GF-D8 (cell line): ENCODE measurements around the gene OCA2.

ENCODE experiments used
- DNase-seq: peaks from one replicate; lab custom pipeline; 2025; lab: John Stamatoyannopoulos, UW

Gene OCA2

GRCh38 chr15:28079313-28079969 lies 19.7 kb downstream of the OCA2 start:
- DNase-seq: no peak

GRCh38 chr15:28078191-28078719 lies 20.9 kb downstream of the OCA2 start:
- no peak for DNase-seq

- DNase-seq: no peak
Observed at GRCh38 chr15:28075573-28075972, 23.5 kb downstream of the OCA2 start.

GRCh38 chr15:28068930-28069329 lies 30.2 kb downstream of the OCA2 start:
- no peak for DNase-seq

DNA sequence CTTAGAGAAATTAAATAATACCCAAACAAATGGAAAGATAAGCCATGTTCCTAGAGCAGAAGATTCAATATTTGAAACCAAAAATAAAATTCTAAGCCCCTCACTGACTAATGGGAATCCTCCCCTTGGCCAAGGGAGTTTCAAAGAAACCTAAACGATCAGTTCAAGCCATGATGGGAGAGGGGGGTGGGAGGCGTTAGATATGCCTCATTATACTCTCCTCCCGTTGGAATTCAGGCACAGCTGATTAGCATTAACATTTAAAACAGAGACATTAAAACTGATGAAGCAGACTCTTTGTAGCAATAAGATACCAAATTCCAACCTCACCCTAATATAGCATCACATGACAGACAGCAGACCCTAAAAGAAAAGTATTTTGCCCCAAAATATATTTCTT lies 32.9 kb downstream of the OCA2 start:
- no peak for DNase-seq

GRCh38 chr15:28060005-28060404 lies 39.1 kb downstream of the OCA2 start:
- DNase-seq: no peak

- no peak for DNase-seq
Observed at GRCh38 chr15:28058082-28058481, 41.0 kb downstream of the OCA2 start.

DNA sequence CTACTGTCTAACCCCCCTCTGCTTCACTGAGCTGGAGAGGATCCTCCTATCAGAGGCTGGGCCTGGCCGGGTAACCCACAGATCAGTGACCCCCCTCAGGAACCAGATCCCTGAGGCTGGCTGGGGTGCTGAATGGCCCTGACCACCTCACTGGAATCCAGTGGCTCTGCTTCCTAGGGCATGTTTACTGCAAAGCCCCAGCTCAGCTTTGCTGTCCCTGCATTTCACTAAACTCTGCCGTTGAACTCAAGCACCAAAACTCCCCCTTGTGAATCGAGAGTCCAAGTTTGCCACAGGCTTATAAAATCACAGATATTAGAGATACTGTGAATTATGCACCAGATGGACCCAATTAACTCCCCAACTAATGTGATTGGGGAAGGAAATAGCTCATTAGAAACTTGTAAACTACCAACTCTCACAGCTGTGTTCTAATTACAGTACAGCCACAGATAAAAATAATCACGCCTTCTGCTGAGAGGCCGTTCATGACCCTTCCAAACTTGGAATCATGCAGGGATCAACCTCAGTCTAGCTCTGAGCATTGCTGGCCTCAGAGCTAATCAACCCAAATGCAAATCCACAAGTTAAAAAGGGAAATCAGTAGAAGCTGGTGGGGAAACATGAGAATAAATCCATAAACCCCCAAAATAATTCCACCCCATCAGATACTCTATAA lies 47.0 kb downstream of the OCA2 start:
- no peak for DNase-seq

DNA sequence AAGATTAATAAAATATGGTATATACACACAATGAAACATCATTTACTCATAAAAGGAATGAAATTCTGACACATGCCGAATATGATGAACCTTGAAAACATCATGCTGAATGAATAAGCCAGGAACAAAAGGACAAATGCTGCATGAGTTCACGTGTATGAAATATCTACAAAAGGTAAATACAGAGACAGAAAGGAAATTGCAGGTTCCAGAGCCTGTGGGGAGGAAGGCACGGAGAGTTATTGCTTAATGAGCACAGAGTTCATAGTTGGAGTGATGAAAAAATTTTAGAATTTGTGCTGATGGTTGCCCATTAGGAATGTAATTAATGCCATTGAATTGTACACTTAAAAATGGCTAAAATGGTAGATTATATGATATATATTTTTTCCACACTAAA lies 49.5 kb downstream of the OCA2 start:
- no peak for DNase-seq

- DNase-seq: no peak
Observed at GRCh38 chr15:28047277-28047676, 51.8 kb downstream of the OCA2 start.

DNA sequence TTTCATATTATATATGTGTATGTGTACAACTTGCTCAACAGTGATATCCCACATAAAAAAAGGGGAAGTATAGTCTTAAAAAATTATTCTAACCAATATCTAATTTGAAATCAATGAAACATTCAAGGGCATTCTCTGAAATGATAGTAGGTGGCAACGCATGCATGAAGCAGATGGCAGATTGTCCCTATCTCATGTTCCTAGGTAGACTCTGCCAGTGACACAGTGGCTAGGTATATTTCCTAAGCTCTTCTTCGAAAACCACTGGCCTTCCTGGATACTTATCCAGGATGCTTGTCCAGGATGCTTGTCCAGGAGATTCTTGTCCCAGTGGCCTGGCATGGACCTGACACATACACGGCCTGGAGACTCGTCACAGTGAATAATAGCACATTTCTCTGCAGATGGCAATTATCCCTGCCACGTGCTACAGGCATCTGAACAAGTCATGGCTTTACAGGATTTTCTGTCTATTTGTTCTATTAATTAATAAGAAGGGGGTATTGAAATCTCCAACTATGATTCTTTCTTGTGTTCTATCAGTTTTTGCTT lies 54.9 kb downstream of the OCA2 start:
- DNase-seq: no peak

DNA sequence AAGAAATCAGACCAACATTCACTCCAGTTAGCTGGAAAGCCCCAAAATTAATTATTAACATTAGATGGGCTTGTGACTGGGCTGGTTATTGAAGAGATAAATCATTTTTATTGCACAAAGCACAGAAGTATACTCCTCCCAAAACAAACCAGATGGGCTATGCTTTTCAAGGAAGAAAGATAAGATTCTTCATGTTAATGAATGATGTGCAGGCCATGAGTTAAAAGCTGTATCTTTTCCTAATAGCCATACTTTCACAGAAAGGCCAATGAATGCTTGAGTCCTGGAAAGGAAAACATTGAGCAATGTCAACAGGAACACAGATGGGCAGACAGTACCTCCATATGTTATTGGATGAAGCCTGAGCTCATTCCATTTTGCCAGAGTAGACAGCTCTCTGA lies 55.4 kb downstream of the OCA2 start:
- no peak for DNase-seq

DNA sequence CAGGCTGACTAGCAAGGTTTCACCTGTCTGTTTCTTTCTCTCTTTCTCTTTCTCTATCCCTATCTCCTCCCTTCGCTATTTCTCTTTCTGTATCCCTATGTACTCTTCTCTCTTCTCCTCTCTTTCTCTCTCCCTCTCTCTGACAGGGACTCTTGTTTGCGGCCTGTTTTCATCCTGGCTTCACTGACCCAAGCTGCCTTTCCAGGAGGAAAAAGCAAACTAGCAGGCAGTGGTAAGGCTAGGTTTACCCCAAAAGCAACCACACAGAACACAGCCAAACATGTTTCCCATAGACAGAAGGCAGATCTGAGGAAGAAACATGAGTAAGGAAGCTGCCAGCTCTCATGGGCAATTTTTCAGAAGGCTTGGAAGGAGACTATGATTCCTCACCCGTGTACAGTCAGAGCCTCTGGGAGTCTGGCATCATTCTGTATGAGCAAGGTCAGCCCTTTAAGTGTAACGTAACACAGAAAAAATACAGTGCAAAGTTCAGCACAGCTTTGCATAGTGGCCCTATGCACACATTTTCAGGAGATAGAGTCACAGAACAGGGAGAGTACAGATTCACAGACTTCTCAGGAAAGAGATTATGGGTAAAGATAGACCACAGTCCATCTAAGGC lies 61.0 kb downstream of the OCA2 start:
- no peak for DNase-seq

- DNase-seq: no peak
Observed at GRCh38 chr15:28033443-28033842, 65.7 kb downstream of the OCA2 start.

- DNase-seq: no peak
Observed at GRCh38 chr15:28030801-28031200, 68.3 kb downstream of the OCA2 start.

GRCh38 chr15:28027714-28028076 lies 71.4 kb downstream of the OCA2 start:
- DNase-seq: no peak

DNA sequence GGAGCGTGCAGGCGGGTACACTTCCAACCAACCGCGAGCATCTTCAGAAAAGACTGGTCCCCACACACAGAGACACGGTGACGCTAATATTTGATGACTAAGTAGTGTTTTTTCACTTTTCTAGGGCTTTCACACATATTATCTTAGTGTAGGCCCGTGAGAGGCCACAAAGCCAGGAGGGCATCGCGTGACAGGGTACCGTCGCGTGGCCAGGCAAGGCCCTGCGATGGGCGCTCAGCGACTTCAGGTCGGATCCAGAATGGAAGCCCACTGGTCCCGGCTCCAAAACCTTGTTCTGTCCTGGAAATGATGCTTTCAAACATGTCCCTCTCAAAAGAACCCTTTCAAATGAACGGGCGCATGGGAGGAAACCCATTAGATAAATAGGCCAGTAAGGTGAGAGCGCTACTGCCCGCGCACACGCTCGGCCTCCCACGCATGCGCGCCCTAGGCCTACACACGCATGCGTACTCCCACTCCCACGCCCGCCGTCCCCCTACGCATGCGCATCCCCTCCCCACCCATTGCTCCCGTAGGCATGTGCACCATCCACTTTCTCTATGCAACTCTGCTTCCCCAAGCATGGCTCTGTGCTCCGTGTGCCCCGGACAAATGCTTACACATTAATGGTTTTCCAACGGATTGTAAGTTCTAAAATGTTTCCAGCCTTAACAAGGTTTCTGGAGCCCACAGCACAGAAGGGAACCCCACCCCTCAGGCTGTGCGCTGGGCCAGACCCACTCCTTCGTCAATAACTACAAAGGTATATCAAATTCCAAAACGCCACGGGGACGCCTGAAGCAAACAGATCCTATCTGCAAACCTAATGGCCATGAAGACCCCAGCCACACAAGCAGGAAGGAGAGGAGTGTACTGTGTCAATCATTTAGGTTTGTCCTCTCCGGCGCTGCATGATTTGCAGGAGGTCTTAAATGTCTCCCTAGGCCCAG lies 72.1 kb downstream of the OCA2 start:
- no peak for DNase-seq

GRCh38 chr15:28026221-28026620 lies 72.9 kb downstream of the OCA2 start:
- no peak for DNase-seq

GRCh38 chr15:28025413-28025812 lies 73.7 kb downstream of the OCA2 start:
- no peak for DNase-seq

- DNase-seq: no peak
Observed at GRCh38 chr15:28024889-28025250, 74.2 kb downstream of the OCA2 start.

DNA sequence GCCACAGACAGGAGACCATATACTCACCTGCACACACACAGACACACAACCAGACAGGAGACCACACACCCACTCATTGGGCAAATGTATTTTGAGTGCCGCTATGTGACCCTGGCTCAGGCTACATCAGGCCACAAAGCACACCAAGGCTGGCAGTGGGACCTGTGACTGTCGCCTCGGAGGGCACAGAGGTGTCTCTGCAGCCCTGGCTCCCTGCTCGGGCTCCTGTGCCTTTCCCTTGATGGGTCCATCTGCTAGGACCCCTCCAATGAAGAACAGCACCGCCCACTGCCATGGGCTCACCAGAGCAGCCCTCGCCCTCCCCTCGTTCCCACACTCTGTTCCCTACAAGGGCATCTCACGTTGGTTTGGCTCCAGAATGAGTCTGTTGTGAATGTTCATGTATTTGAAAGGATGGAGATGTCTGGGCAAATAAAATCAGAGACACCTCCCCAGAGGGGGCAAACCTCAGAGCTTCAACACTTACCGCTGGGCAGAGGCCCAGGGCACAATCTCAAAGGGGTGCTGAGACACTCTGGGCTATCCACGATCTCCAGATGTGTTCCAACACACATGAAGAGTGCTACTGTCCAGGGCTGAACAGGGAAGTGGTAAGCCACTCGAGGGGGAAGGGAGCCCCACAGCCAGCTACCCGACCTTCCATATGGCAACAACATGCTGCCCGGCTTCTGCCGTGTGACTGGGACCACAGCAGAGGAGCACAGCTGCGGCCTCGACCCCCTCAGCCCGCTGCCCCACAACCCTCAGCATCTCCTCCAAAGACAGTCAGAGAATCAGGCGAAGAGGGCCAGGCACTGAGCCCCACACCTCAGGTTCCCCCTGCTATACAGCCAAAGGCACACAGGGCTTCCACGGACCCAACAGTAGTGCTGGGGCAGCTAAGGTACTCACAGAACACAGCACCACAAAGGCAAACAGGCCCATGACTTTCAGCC lies 74.9 kb downstream of the OCA2 start:
- no peak for DNase-seq
